GM15510 (cell line): ENCODE data around the gene EMSY.

Experiments
- POLR2A ChIP-seq: IDR thresholded peaks from 3 replicates; pipeline ENCODE4 v1.6.1; 2011; ENCODE audit warnings: borderline replicate concordance; ENCODE audit not compliant: insufficient read length; ENCODE audit errors: extremely low read depth

The EMSY gene

GRCh38 chr11:76552987-76553386 lies 108.2 kb downstream of the EMSY start:
- no peak for TF ChIP-seq POLR2A

GRCh38 chr11:76553554-76554476 lies 109.0 kb downstream of the EMSY start:
- no peak for TF ChIP-seq POLR2A

- TF ChIP-seq POLR2A, result no peak
Measured at GRCh38 chr11:76554767-76555166, 109.9 kb downstream of the EMSY start.

GRCh38 chr11:76557466-76557865 lies 112.6 kb downstream of the EMSY start:
- no peak for TF ChIP-seq POLR2A

- no peak for TF ChIP-seq POLR2A
Measured at GRCh38 chr11:76558473-76558872, 113.7 kb downstream of the EMSY start.

- TF ChIP-seq POLR2A, result no peak
Measured at GRCh38 chr11:76558891-76559290, 114.1 kb downstream of the EMSY start.

GRCh38 chr11:76559346-76559745 lies 114.5 kb downstream of the EMSY start:
- TF ChIP-seq POLR2A, result no peak

DNA sequence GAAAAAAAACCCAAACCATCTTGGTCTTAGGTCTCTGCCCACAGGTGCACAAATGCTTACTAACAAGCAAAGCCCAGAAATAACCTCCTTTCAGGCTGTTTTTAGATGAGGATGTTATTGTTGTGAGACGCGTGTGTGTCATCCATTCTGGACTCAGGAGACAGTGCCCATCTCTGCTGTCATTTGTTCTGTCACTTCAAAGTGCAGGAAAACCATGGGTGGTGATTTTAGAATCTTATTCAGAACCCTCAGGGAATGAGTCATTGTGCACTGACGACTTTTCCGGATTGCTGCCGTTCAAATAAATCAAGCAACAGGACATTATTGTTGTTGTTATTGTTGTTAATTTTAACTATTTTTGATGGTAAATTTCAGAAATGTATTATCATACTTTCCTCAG lies 115.4 kb downstream of the EMSY start:
- TF ChIP-seq POLR2A, result no peak

- TF ChIP-seq POLR2A, result no peak
Measured at GRCh38 chr11:76561245-76561644, 116.4 kb downstream of the EMSY start.

- TF ChIP-seq POLR2A, result no peak
Measured at GRCh38 chr11:76562541-76562940, 117.7 kb downstream of the EMSY start.

- no peak for TF ChIP-seq POLR2A
Measured at GRCh38 chr11:76564364-76564763, 119.5 kb downstream of the EMSY start.

DNA sequence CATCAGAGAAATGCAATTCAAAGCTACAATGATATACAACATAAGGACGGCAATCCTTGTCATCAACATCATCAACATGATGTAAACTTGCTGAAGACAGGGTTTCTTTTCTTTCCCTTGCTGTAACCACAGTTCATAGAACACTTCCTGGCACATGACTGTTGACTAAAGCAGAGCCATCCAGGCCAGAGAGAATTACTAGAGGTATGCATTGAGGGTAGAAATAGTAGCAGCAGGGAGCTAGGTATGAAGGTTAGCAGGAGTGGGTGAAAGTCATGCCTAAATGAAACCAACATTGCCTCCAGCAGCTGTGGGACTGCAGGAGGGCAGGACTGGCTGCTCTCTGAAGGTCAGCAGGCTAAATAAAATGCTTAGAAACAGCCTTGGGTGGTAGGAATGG lies 122.0 kb downstream of the EMSY start:
- TF ChIP-seq POLR2A, result no peak

DNA sequence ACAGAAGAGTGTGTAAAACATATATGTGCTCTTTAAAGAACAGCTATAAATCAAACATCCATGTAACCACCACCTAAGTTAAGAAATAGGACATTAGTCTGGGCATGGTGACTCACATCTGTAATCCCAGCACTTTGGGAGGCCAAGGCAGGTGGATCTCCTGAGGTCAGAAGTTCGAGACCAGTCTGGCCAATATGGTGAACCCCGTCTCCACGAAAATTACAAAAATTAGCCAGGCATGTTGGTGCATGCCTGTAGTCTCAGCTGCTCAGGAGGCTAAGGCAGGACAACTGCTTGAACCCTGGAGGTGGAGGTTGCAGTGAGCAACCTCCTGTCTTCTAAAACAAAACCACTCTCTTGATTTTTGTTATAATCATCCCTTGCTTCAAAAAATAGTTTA lies 122.4 kb downstream of the EMSY start:
- TF ChIP-seq POLR2A, result no peak

DNA sequence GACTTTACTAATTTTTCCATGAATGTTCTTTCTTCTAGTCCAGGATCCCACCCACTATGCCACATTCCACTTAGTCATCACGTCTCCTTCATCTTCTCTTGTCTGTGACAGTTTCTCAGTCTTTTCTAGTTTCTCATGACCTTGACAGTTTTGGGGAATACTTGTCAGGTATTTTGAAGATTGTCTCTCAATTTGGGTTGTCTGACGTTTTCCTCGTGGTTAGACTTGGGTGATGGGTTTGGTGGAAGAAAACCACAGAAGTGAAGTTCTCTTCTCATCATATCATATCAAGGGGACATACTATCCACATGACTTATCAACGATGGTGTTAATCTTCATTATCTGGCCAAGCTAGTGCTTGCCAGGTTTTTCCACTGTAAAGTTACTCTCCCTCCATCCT lies 123.3 kb downstream of the EMSY start:
- no peak for TF ChIP-seq POLR2A

GRCh38 chr11:76568621-76569020 lies 123.8 kb downstream of the EMSY start:
- no peak for TF ChIP-seq POLR2A

- no peak for TF ChIP-seq POLR2A
Measured at GRCh38 chr11:76574406-76574805, 129.6 kb downstream of the EMSY start.

GRCh38 chr11:76574879-76575278 lies 130.1 kb downstream of the EMSY start:
- no peak for TF ChIP-seq POLR2A

- no peak for TF ChIP-seq POLR2A
Measured at GRCh38 chr11:76577226-76577920, 132.6 kb downstream of the EMSY start.
